Activated CD4-positive, alpha-beta T cell treated with anti-CD3 and anti-CD28 coated beads for 4 hours (primary cell): Measurements from ENCODE around the gene FXYD3.
"Not testable (repeated sequence)": the region's sequence is repeated elsewhere in the genome, so short reads cannot be mapped to it uniquely, and the experiment has no call there.

Experiments used
- DNase-seq, 2 donors: peaks; one replicate each; pipeline ENCODE4 v3.0.0-alpha.2; 2020

The FXYD3 gene

GRCh38 chr19:35144259-35144599 lies 28.6 kb downstream of the FXYD3 start:
- DNase-seq: no peak

- DNase-seq: peak; percentile 33 to 44
Measured at GRCh38 chr19:35144600-35145436, 29.2 kb downstream of the FXYD3 start.

- no peak for DNase-seq
Measured at GRCh38 chr19:35146746-35147459, 31.3 kb downstream of the FXYD3 start.

- no peak for DNase-seq
Measured at GRCh38 chr19:35149463-35149862, 33.8 kb downstream of the FXYD3 start.

GRCh38 chr19:35150445-35150844 lies 34.8 kb downstream of the FXYD3 start:
- DNase-seq: no peak

- DNase-seq: no peak
Measured at GRCh38 chr19:35151273-35152065, 35.8 kb downstream of the FXYD3 start.

GRCh38 chr19:35153129-35153522 lies 37.5 kb downstream of the FXYD3 start:
- not testable (repeated sequence) for DNase-seq

GRCh38 chr19:35153701-35154524 lies 38.3 kb downstream of the FXYD3 start:
- peak; percentile 74 to 77 for DNase-seq

- peak; percentile 86 to 87 for DNase-seq
Measured at GRCh38 chr19:35154525-35155406, 39.1 kb downstream of the FXYD3 start, which contains the start of gene FXYD5. Gene FXYD5 (plus strand): TSS chr19:35154735. CDS start chr19:35155551, 816 bp downstream.

- DNase-seq: peak; percentile 24 to 25
Measured at GRCh38 chr19:35155441-35155840, 39.8 kb downstream of the FXYD3 start.

GRCh38 chr19:35155981-35156672 lies 40.5 kb downstream of the FXYD3 start:
- DNase-seq: no peak

- DNase-seq: no peak
Measured at GRCh38 chr19:35156673-35157014, 41.0 kb downstream of the FXYD3 start.

- no peak for DNase-seq
Measured at GRCh38 chr19:35157431-35157830, 41.8 kb downstream of the FXYD3 start.

GRCh38 chr19:35159606-35160005 lies 44.0 kb downstream of the FXYD3 start:
- no peak for DNase-seq

GRCh38 chr19:35160629-35161433 lies 45.2 kb downstream of the FXYD3 start:
- DNase-seq: no peak

- no peak for DNase-seq
Measured at GRCh38 chr19:35161434-35161743, 45.8 kb downstream of the FXYD3 start.

- DNase-seq: no peak
Measured at GRCh38 chr19:35162471-35163326, 47.1 kb downstream of the FXYD3 start.

GRCh38 chr19:35164418-35164817 lies 48.8 kb downstream of the FXYD3 start:
- no peak for DNase-seq
